DOHH2 (cell line): Measurements from ENCODE around the gene PSMB10.

Experiments
- H3F3A ChIP-seq: fragments of 200-600 bp; sonication (generic), shearing (Covaris generic); 2 replicates; pipeline ENCODE4 v1.6.0; 2016; ENCODE audit warnings: antibody characterized with exemption, mild to moderate bottlenecking; ENCODE audit not compliant: control insufficient read depth, insufficient read depth
- H3K27ac ChIP-seq: fragments of 200-600 bp; sonication (generic); 2 replicates; pipeline ENCODE4 v1.5.1; 2014; ENCODE audit warnings: low read depth, mild to moderate bottlenecking, low read length, moderate library complexity
- H3K27me3 ChIP-seq: fragments of 200-600 bp; sonication (generic); 2 replicates; pipeline ENCODE4 v1.6.1; 2014; ENCODE audit warnings: mild to moderate bottlenecking, low read length, mixed read lengths; ENCODE audit not compliant: control insufficient read depth
- H3K36me3 ChIP-seq: fragments of 200-600 bp; sonication (generic); 2 replicates; pipeline ENCODE4 v1.6.1; 2014; ENCODE audit warnings: mild to moderate bottlenecking, low read length, moderate library complexity, mixed read lengths; ENCODE audit not compliant: control insufficient read depth
- H3K4me1 ChIP-seq: fragments of 200-600 bp; sonication (generic); 2 replicates; pipeline ENCODE4 v1.6.1; 2014; ENCODE audit warnings: mild to moderate bottlenecking, low read length, mixed read lengths; ENCODE audit not compliant: control insufficient read depth
- H3K4me2 ChIP-seq: fragments of 200-600 bp; sonication (generic); 2 replicates; pipeline ENCODE4 v1.6.0; 2014; ENCODE audit warnings: mild to moderate bottlenecking, low read length, moderate library complexity
- H3K4me3 ChIP-seq: fragments of 200-600 bp; sonication (generic); 2 replicates; pipeline ENCODE4 v1.5.1; 2014; ENCODE audit warnings: mild to moderate bottlenecking, low read length, mixed read lengths
- H3K79me2 ChIP-seq: fragments of 200-600 bp; sonication (generic); 2 replicates; pipeline ENCODE4 v1.6.1; 2014; ENCODE audit warnings: mild to moderate bottlenecking, low read length, mixed read lengths; ENCODE audit not compliant: control insufficient read depth
- H3K9me2 ChIP-seq: fragments of 200-600 bp; sonication (generic); replicated peaks from 2 replicates; pipeline ENCODE4 v1.6.1; 2014; ENCODE audit warnings: mild to moderate bottlenecking, low read length, mixed read lengths; ENCODE audit not compliant: control insufficient read depth
- H3K9me3 ChIP-seq: fragments of 200-600 bp; sonication (generic); 2 replicates; pipeline ENCODE4 v1.6.1; 2014; ENCODE audit warnings: antibody characterized with exemption, low read length, mixed read lengths; ENCODE audit not compliant: control insufficient read depth, insufficient read depth
- H4K20me1 ChIP-seq: fragments of 200-600 bp; sonication (generic); 2 replicates; pipeline ENCODE4 v1.6.0; 2014; ENCODE audit warnings: low read depth, mild to moderate bottlenecking, antibody characterized with exemption, low read length, moderate library complexity; ENCODE audit not compliant: control insufficient read depth, insufficient read depth
- CTCF ChIP-seq: fragments of 200-600 bp; sonication (generic); IDR thresholded peaks from one replicate; pipeline ENCODE4 v1.5.1; 2014; ENCODE audit warnings: antibody characterized with exemption, mild to moderate bottlenecking, low read depth, low read length; ENCODE audit not compliant: poor library complexity, severe bottlenecking
- EZH2phosphoT487 ChIP-seq: fragments of 200-600 bp; sonication (generic); IDR thresholded peaks from 2 replicates; pipeline ENCODE4 v1.6.1; 2017; ENCODE audit warnings: borderline replicate concordance, mild to moderate bottlenecking, antibody characterized with exemption, low read length, moderate library complexity, mixed read lengths

The PSMB10 gene

DNA sequence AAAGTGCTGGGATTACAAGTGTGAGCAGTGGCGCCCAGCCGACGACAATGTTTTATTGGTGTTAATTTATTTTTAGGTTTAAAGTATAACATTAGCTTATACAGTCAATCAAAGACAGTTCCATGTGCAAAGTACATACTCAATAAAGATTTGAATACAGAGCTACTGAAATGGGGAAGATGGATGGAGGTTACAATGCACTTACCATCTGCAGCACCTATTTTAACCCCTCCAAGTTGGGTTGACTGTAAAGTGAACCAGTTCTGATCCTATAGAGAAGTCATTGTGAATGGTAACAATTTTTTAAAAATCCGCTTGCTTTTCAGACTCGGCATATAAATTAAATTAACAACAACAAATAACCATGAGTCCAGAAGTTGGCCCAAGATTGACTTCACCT is 44.3 kb downstream of the PSMB10 start:
- H3K27me3 ChIP-seq = no peaks in the 10 kb centered on the region
- peak overlapping the region; percentile 68 for H3K4me2 ChIP-seq
- H4K20me1 ChIP-seq = no peaks in the 10 kb centered on the region
- TF ChIP-seq CTCF = no peak
- TF ChIP-seq EZH2phosphoT487 = no peak
- no peaks in the 10 kb centered on the region for H3K9me3 ChIP-seq
- H3K27ac ChIP-seq = no peak overlapping the region
- no peaks in the 10 kb centered on the region for H3K9me2 ChIP-seq
- 0 out of 2 replicates have a peak, but pooled peaks cover 2% of the 10 kb centered on the region for H3F3A ChIP-seq
- peaks cover 18% of the 10 kb centered on the region for H3K4me1 ChIP-seq
- H3K36me3 ChIP-seq = no peaks in the 10 kb centered on the region; the same call in 1 of the 2 replicates
- peak overlapping the region; percentile 87 for H3K4me3 ChIP-seq
- peaks cover 42% of the 10 kb centered on the region for H3K79me2 ChIP-seq

DNA sequence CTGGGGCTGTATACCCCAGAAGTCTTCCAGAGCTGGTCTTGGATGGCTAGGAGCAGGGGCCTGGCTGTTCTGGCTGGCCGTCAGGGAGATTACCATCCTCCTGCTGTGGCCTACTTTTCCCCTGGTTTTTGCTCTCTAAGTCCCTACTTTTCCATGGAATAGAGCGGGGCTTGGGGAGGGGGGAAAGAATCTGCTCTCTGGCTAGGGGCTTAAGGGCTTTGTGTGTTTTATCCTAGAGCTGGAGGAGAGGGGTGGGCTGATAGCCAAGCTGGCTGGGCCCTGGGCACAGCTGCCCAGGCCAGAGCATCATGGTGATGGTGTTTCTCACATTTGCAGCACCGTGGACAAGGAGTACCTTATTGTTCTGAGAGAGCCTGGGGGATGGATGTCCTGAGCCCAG is 48.3 kb downstream of the PSMB10 start:
- Histone ChIP-seq H3K4me1 (peaks cover 7% of the 10 kb centered on the region), H3K9me3 (no peaks in the 10 kb centered on the region), H3K4me3 (no peak overlapping the region), H4K20me1 (no peaks in the 10 kb centered on the region), H3F3A (0 out of 2 replicates have a peak, but pooled peaks cover 2% of the 10 kb centered on the region), H3K36me3 (peaks cover 21% of the 10 kb centered on the region), H3K79me2 (peaks cover 2% of the 10 kb centered on the region), H3K4me2 (no peak overlapping the region), H3K9me2 (no peaks in the 10 kb centered on the region), H3K27ac (no peak overlapping the region), H3K27me3 (no peaks in the 10 kb centered on the region)
- TF ChIP-seq EZH2phosphoT487 = no peak
- no peak for TF ChIP-seq CTCF

DNA sequence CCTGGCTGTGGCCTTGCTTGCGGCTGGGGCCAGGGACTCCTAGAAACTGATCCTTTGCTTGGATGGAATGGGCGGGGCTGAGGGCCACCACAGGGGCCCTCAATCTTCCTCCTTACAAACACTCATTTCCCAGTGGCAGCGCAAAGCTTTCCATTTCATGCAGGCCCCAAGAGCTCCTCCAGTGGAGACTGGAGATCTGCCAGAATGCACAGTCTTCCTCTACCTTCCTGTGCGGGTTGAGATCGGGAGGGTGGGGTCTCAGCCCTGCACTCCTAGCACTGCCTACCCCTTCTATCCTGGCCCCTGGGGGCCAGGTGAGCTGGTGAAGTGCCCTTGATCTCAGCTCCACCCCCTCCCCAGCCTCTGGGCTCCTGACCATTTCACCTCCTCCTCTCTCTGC is 50.3 kb downstream of the PSMB10 start:
- no peak overlapping the region for H3K27ac ChIP-seq
- H3K4me1 ChIP-seq = no peaks in the 10 kb centered on the region
- H3K27me3 ChIP-seq = no peaks in the 10 kb centered on the region
- no peak overlapping the region for H3K4me2 ChIP-seq
- no peaks in the 10 kb centered on the region for H3K9me3 ChIP-seq
- 0 out of 2 replicates have a peak, but pooled peaks cover 2% of the 10 kb centered on the region for H3F3A ChIP-seq
- no peak overlapping the region for H3K4me3 ChIP-seq
- peaks cover 40% of the 10 kb centered on the region for H3K36me3 ChIP-seq
- no peaks in the 10 kb centered on the region for H3K79me2 ChIP-seq
- TF ChIP-seq CTCF (no peak), EZH2phosphoT487 (no peak)
- no peaks in the 10 kb centered on the region for H4K20me1 ChIP-seq
- H3K9me2 ChIP-seq = no peaks in the 10 kb centered on the region
